Pancreas (tissue), 10 donors: ENCODE measurements around the gene CSNK2B. TPM values are rescaled to one million over a fixed set of nuclear protein-coding genes. Genes with fewer than 3 reads are reported as not detected.

ENCODE experiments used
- ATAC-seq, 4 donors: fragments of 200-7000 bp; cut with Tn5 transposase; one replicate each; pipeline versions ENCODE4 v1.8.0 to v1.9.1; 2020; ENCODE audit warnings: mild to moderate bottlenecking in 4 of 4, moderate library complexity in 4 of 4
- DNase-seq, 6 donors: peaks; one replicate each; pipeline ENCODE4 v3.0.0-alpha.2; 2020
- FAIRE-seq: peaks from 2 replicates; lab custom pipeline; 2012; peaks lifted over from hg19 to GRCh38; lab: Jason Lieb, UNC
- H3K27ac ChIP-seq, 4 donors: fragments of 200-600 bp; sonication (generic); 1 replicate in 3 of 4; 2 replicates in 1 of 4; pipeline versions ENCODE4 v1.5.0 to v1.8.0; 2020
- H3K27me3 ChIP-seq, 4 donors: fragments of 200-600 bp; one replicate each; pipeline ENCODE4 v1.8.0; 2021
- H3K36me3 ChIP-seq, 3 donors: fragments of 200-600 bp; sonication (generic) in 1 of 3; one replicate each; pipeline versions ENCODE4 v1.5.0 to v1.8.0; 2020 to 2021
- H3K4me1 ChIP-seq, 3 donors: fragments of 200-600 bp; one replicate each; pipeline ENCODE4 v1.8.0; 2021
- H3K4me3 ChIP-seq, 4 donors: fragments of 200-600 bp; sonication (generic) in 2 of 4; one replicate each; pipeline versions ENCODE4 v1.5.0 to v1.8.0; 2020 to 2021
- H3K9me3 ChIP-seq, 4 donors: fragments of 200-600 bp; one replicate each; pipeline ENCODE4 v1.8.0; 2021
- WGBS, 2 donors: extraction: QIAGEN DNeasy Blood & Tissue Kit; methylation state at CpG; one replicate each; pipeline ENCODE4 v1.1.7; 2013; 5-methylcytosine and 5-hydroxymethylcytosine counted together
- intact Hi-C, 3 donors: fragments of 100-400 bp; cut with DNase I; formaldehyde crosslinking; loops; one replicate each; pipeline versions ENCODE4 v1.11.1 to v1.14.2; 2022
- polyA plus RNA-seq, 2 donors: library from polyadenylated mRNA; stranded (reverse); fragments of 200-250 nt; gene quantifications; one replicate each; pipeline ENCODE4 v1.2.3, GENCODE V29; 2013
- total RNA-seq, 6 donors: library from RNA; stranded (reverse); fragmentation: NEBNext Ultra II Directional in 4 of 6; extraction: Animal tissue kit (Norgen Biotek cat#: 25700) in 4 of 6; gene quantifications; one replicate each; pipeline versions ENCODE4 v1.2.1 to v1.2.4, GENCODE V29; 2021 to 2023
- TF ChIP-seq, protein P1 (sequence below), 4 donors: fragments of 200-600 bp; sonication (generic) in 3 of 4; IDR thresholded peaks; one replicate each; pipeline versions ENCODE4 v1.5.0 to v1.8.0; 2021; ENCODE audit warnings: antibody characterized with exemption in 4 of 4
- donor health status: healthy with polysubstance abuse.
- donor health status: DM: no; HTN: no; CAD: no; lungs with moderate emphysema.
- donor health status: DM: no; HTN: no; CAD: no.
- donor health status: control.
- donor health status: control.
- donor health status: Bipolar disorder and iron deficiency.
- donor health status: DM: yes; HTN: yes; CAD: no.
- donor health status: DM: no; HTN: no; CAD: no.
- donor health status: DM: no; HTN: no; CAD: no.
- donor health status: DM: yes; HTN: yes; CAD: no.

Gene CSNK2B
- total and polyA plus RNA-seq, 8 donors = 48.1 to 116 (median 59.3) TPM

- no peaks in the 10 kb centered on the region for H3K27me3 ChIP-seq
- peaks cover 0 to 4% (median 0%) of the 10 kb centered on the region in 3 donors for H3K36me3 ChIP-seq
- WGBS, 2 donors = 1% methylated on average over 53 to 54 of the region's 54 CpGs
- TF ChIP-seq, protein P1, sequence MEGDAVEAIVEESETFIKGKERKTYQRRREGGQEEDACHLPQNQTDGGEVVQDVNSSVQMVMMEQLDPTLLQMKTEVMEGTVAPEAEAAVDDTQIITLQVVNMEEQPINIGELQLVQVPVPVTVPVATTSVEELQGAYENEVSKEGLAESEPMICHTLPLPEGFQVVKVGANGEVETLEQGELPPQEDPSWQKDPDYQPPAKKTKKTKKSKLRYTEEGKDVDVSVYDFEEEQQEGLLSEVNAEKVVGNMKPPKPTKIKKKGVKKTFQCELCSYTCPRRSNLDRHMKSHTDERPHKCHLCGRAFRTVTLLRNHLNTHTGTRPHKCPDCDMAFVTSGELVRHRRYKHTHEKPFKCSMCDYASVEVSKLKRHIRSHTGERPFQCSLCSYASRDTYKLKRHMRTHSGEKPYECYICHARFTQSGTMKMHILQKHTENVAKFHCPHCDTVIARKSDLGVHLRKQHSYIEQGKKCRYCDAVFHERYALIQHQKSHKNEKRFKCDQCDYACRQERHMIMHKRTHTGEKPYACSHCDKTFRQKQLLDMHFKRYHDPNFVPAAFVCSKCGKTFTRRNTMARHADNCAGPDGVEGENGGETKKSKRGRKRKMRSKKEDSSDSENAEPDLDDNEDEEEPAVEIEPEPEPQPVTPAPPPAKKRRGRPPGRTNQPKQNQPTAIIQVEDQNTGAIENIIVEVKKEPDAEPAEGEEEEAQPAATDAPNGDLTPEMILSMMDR (IDR thresholded peaks at IDR 0.05) = no peak
- DNase-seq (peak; percentile 96 to 99 (median 98)), FAIRE-seq (peak; percentile 88), ATAC-seq (peak; percentile 98 to 99 (median 98))
- peak within 1 kb of the TSS; percentile 42 to 88 (median 72) for H3K4me3 ChIP-seq
- intact Hi-C loops = no loop called here
- no peaks in the 10 kb centered on the region for H3K9me3 ChIP-seq
- H3K4me1 ChIP-seq = peaks cover 0 to 12% (median 10%) of the 10 kb centered on the region in 3 donors
- H3K27ac ChIP-seq = peak within 1 kb of the TSS; percentile 89 to 97 (median 94)
Measured at GRCh38 chr6:31702819-31703716, 37.2 kb downstream of the CSNK2B start, which contains the start of gene ABHD16A. TSS of gene ABHD16A (minus strand) at chr6:31703324. CDS start at chr6:31703281, 43 bp downstream.

DNA sequence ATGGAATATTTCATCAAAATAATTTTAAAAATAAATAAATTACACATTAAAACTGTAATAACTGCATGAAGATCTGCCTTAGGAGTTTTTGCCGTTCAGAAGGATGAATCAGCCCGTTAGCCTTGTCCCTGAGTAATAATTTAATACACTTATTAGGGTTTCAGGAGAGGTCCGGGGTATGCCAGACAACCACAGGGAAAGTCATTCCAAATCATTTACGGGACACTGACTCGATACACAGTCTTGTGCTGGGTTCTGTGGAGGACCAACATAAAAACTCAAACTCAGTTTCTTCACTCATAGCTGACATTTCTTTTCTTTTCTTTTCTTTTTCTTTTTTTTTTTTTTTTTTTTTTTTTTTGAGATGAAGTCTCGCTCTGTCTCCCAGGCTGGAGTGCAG is 40.1 kb downstream of the CSNK2B start:
- H3K4me1 ChIP-seq = peaks cover 0 to 12% (median 9%) of the 10 kb centered on the region in 3 donors
- FAIRE-seq (no peak), ATAC-seq (no peak), DNase-seq (no peak)
- H3K27ac ChIP-seq = no peak overlapping the region
- no peak overlapping the region for H3K4me3 ChIP-seq
- no peaks in the 10 kb centered on the region for H3K36me3 ChIP-seq
- intact Hi-C loops = no loop called here
- 73 to 84% methylated on average over 6 of the region's 6 CpGs for WGBS, 2 donors
- no peaks in the 10 kb centered on the region for H3K27me3 ChIP-seq
- TF ChIP-seq, protein P1 (IDR thresholded peaks at IDR 0.05) = no peak
- H3K9me3 ChIP-seq = no peaks in the 10 kb centered on the region

DNA sequence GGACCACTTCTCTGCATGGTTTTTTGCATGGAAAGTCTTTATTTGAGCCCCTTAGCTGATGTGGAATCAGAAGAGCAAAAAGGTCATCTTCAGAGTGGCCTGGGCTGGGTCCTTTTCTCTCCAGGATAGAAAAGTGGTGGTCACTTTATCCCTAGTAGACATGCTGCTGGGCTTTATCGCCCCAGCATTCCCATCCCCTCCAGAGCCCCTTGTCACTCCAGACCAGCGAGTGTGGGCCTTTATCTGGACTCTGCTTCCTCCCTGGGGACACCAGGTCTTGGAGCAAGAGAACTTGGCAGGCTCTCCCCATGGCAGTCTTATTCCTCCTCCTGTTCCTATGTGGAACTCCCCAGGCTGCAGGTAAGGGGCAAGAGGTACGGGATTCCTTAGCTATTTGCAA is 40.7 kb downstream of the CSNK2B start, which contains the start of gene LY6G6F:
LY6G6F (plus strand) TSS at position 268 of the 400 bp plus-strand sequence; CDS start at position 309, 41 bp downstream.
- no peaks in the 10 kb centered on the region for H3K36me3 ChIP-seq
- no peak within 1 kb of the TSS for H3K4me3 ChIP-seq
- no peak for DNase-seq
- 35 to 44% methylated on average over 3 of the region's 3 CpGs for WGBS, 2 donors
- H3K27me3 ChIP-seq = no peaks in the 10 kb centered on the region
- H3K27ac ChIP-seq = no peak within 1 kb of the TSS
- TF ChIP-seq, protein P1 (IDR thresholded peaks at IDR 0.05) = no peak
- FAIRE-seq = no peak
- peaks cover 0 to 10% (median 2%) of the 10 kb centered on the region in 3 donors for H3K4me1 ChIP-seq
- H3K9me3 ChIP-seq = no peaks in the 10 kb centered on the region
- intact Hi-C loops = no loop called here
- ATAC-seq = no peak

- ATAC-seq (no peak), DNase-seq (no peak), FAIRE-seq (no peak)
- no peaks in the 10 kb centered on the region for H3K36me3 ChIP-seq
- WGBS, 2 donors = 70 to 82% methylated on average over 10 of the region's 10 CpGs
- no peaks in the 10 kb centered on the region for H3K27me3 ChIP-seq
- H3K4me3 ChIP-seq = no peak overlapping the region
- intact Hi-C loops = no loop called here
- TF ChIP-seq, protein P1 (IDR thresholded peaks at IDR 0.05) = no peak
- no peaks in the 10 kb centered on the region for H3K9me3 ChIP-seq
- no peak overlapping the region for H3K27ac ChIP-seq
- H3K4me1 ChIP-seq = peaks cover 0 to 5% (median 0%) of the 10 kb centered on the region in 3 donors
Measured at GRCh38 chr6:31707701-31708100, 41.8 kb downstream of the CSNK2B start.
